Esophagus muscularis mucosa (tissue), 4 donors: ENCODE results near the gene GNG7.

Experiments used
- EP300 ChIP-seq: sonication (generic); formaldehyde crosslinking; IDR thresholded peaks from one replicate; pipeline ENCODE4 v1.6.1; 2017; ENCODE audit warnings: antibody characterized with exemption
- POLR2A ChIP-seq: fragments of 450-650 bp; IDR thresholded peaks from one replicate; pipeline ENCODE4 v1.6.1; 2017; ENCODE audit warnings: antibody characterized with exemption, moderate library complexity, mild to moderate bottlenecking, low read depth
- POLR2AphosphoS5 ChIP-seq, 2 donors: sonication (generic); formaldehyde crosslinking; IDR thresholded peaks; one replicate each; pipeline ENCODE4 v1.6.1; 2017; ENCODE audit warnings: antibody characterized with exemption in 2 of 2
- TF ChIP-seq, protein P1 (sequence below), 3 experiments: fragments of 200-600 bp in 2 of 3; fragments of 450-650 bp in 1 of 3; sonication (generic) in 2 of 3; IDR thresholded peaks; one replicate each; pipeline ENCODE4 v1.5.1; 2017 to 2019; ENCODE audit warnings: antibody characterized with exemption in 3 of 3, mild to moderate bottlenecking in 2 of 3, moderate library complexity in 1 of 3

DNA sequence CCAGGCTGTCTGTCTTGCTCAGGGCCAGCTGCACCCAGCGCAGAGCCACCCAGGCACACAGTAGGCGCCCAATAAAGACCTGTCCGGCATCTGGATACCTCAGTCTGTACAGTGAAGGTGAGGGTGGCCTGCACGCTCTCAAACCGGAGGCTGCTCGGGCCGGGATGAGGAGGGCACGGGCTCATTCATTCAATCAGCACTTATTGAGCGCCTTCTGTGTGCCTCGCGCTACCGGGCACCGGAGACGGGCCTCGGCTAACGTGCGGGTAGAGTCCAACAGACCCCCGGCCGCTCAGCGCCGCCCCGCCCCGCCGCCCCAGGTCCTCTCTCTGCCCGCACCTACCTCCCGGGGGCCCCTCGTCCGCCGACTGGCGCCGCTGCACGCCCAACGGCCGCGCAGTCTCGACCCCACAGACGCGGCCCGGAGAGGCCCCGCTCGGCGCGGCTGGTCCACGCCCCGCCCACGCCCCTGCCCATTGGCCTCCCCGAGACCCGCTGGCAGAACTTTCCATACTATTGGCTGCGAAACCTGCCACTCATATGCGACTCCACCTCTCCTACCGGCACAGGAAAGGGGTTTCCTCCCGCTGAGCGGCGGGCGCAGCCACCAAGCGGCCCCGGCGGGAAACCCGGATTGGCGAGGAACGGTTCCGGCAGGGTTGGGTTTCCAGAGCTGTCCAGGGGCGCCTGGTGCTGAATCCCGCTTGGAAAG is 37.3 kb upstream of the GNG7 start, which contains the start of gene SLC39A3:
- TF ChIP-seq, protein P1, sequence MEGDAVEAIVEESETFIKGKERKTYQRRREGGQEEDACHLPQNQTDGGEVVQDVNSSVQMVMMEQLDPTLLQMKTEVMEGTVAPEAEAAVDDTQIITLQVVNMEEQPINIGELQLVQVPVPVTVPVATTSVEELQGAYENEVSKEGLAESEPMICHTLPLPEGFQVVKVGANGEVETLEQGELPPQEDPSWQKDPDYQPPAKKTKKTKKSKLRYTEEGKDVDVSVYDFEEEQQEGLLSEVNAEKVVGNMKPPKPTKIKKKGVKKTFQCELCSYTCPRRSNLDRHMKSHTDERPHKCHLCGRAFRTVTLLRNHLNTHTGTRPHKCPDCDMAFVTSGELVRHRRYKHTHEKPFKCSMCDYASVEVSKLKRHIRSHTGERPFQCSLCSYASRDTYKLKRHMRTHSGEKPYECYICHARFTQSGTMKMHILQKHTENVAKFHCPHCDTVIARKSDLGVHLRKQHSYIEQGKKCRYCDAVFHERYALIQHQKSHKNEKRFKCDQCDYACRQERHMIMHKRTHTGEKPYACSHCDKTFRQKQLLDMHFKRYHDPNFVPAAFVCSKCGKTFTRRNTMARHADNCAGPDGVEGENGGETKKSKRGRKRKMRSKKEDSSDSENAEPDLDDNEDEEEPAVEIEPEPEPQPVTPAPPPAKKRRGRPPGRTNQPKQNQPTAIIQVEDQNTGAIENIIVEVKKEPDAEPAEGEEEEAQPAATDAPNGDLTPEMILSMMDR (IDR thresholded peaks at IDR 0.05): peak in 2 of 3 experiments; percentile 37 to 52
- TF ChIP-seq POLR2A (no peak), POLR2AphosphoS5 (IDR thresholded peaks at IDR 0.05) (peak; percentile 57 to 93), EP300 (no peak)
